Erythroblast (primary cell): Measurements from ENCODE around the gene ADAM23.

Source experiments
- GATA1 ChIP-seq: IDR thresholded peaks from 2 replicates; pipeline ENCODE4 v1.6.1; 2011; ENCODE audit warnings: low read depth, mild to moderate bottlenecking, control low read depth, low read length, moderate library complexity
- POLR2A ChIP-seq: IDR thresholded peaks from 2 replicates; pipeline ENCODE4 v1.6.1; 2011; ENCODE audit warnings: mild to moderate bottlenecking, low read length

GRCh38 chr2:206482123-206482522 is 38.8 kb downstream of the ADAM23 start:
- TF ChIP-seq POLR2A = no peak
- no peak for TF ChIP-seq GATA1
